Cardiac muscle cell (in vitro differentiated cells and primary cell): ENCODE measurements around the gene PLEKHG4. TPM values are rescaled to one million over a fixed set of nuclear protein-coding genes. Genes with fewer than 3 reads are reported as not detected.

Experiments used
- DNase-seq, 2 donors: peaks; one replicate each; pipeline versions ENCODE4 v3.0.0 to v3.0.0-alpha.2; 2010 to 2017; ENCODE audit warnings: low read depth in 1 of 2, low spot score in 1 of 2
- H3K27ac ChIP-seq: fragments of 200-600 bp; sonication (generic); 2 replicates; pipeline ENCODE4 v1.5.1; 2016
- H3K27me3 ChIP-seq: fragments of 200-600 bp; sonication (generic); 2 replicates; pipeline ENCODE4 v1.6.0; 2016; ENCODE audit warnings: control low read depth
- H3K36me3 ChIP-seq: fragments of 200-600 bp; sonication (generic); 2 replicates; pipeline ENCODE4 v1.5.1; 2016; ENCODE audit warnings: control low read depth
- H3K4me1 ChIP-seq: fragments of 200-600 bp; sonication (generic); 2 replicates; pipeline ENCODE4 v1.8.1; 2017; ENCODE audit warnings: low read depth, mild to moderate bottlenecking, mixed run types
- H3K4me3 ChIP-seq: fragments of 200-600 bp; sonication (generic); 2 replicates; pipeline ENCODE4 v1.5.1; 2016; ENCODE audit warnings: mild to moderate bottlenecking
- H3K9me3 ChIP-seq: fragments of 200-600 bp; sonication (generic); 2 replicates; pipeline ENCODE4 v1.5.1; 2017; ENCODE audit warnings: low read depth, mild to moderate bottlenecking, control low read depth
- CTCF ChIP-seq: IDR thresholded peaks from 2 replicates; pipeline ENCODE4 v1.5.1; 2012; ENCODE audit warnings: low read depth, mild to moderate bottlenecking, low read length
- polyA plus RNA-seq: library from polyadenylated mRNA; unstranded; fragments of >200 nt; fragmentation: Nextera tagmentation; extraction: Ambion mirVana; gene quantifications from 2 replicates; pipeline ENCODE4 v1.2.1, GENCODE V29; 2016
- total RNA-seq: library from RNA; depleted of rRNA; stranded (reverse); fragments of >200 nt; gene quantifications from 2 replicates; pipeline ENCODE4 v1.2.3, GENCODE V29; 2016

PLEKHG4 gene
- total and polyA plus RNA-seq, 2 experiments from 2014 or later, result 1.0 to 6.8 TPM

GRCh38 chr16:67240506-67240905 is 38.8 kb upstream of the PLEKHG4 start:
- Histone ChIP-seq H3K36me3 (peaks cover 5% of the 10 kb centered on the region), H3K27ac (no peak overlapping the region), H3K4me3 (no peak overlapping the region), H3K4me1 (no peaks in the 10 kb centered on the region), H3K27me3 (no peaks in the 10 kb centered on the region), H3K9me3 (no peaks in the 10 kb centered on the region)
- no peak for TF ChIP-seq CTCF
- no peak for DNase-seq

GRCh38 chr16:67241008-67241900 is 38.1 kb upstream of the PLEKHG4 start:
- Histone ChIP-seq H3K9me3 (no peaks in the 10 kb centered on the region), H3K27ac (no peak overlapping the region), H3K27me3 (no peaks in the 10 kb centered on the region), H3K36me3 (peaks cover 5% of the 10 kb centered on the region), H3K4me1 (no peaks in the 10 kb centered on the region), H3K4me3 (no peak overlapping the region)
- no peak for TF ChIP-seq CTCF
- DNase-seq, result peak in 1 of 2 donors; percentile 77

- TF ChIP-seq CTCF, result no peak
- no peaks in the 10 kb centered on the region for H3K9me3 ChIP-seq
- H3K4me3 ChIP-seq, result no peak overlapping the region
- DNase-seq, result no peak
- no peaks in the 10 kb centered on the region for H3K27me3 ChIP-seq
- H3K36me3 ChIP-seq, result peaks cover 5% of the 10 kb centered on the region
- H3K27ac ChIP-seq, result no peak overlapping the region
- H3K4me1 ChIP-seq, result no peaks in the 10 kb centered on the region
Measured at GRCh38 chr16:67242138-67242730, 37.1 kb upstream of the PLEKHG4 start.

GRCh38 chr16:67243481-67243880 is 35.9 kb upstream of the PLEKHG4 start:
- Histone ChIP-seq H3K9me3 (no peaks in the 10 kb centered on the region), H3K4me3 (no peak overlapping the region), H3K27ac (no peak overlapping the region), H3K27me3 (no peaks in the 10 kb centered on the region), H3K4me1 (peaks cover 5% of the 10 kb centered on the region), H3K36me3 (peaks cover 2% of the 10 kb centered on the region)
- TF ChIP-seq CTCF, result no peak
- DNase-seq, result no peak

GRCh38 chr16:67244387-67245185 is 34.7 kb upstream of the PLEKHG4 start:
- Histone ChIP-seq H3K27ac (no peak overlapping the region), H3K36me3 (no peaks in the 10 kb centered on the region), H3K9me3 (no peaks in the 10 kb centered on the region), H3K27me3 (peaks cover 7% of the 10 kb centered on the region), H3K4me3 (no peak overlapping the region), H3K4me1 (peaks cover 5% of the 10 kb centered on the region)
- DNase-seq, result peak in 1 of 2 donors; percentile 89
- TF ChIP-seq CTCF, result no peak
